ENCODE results near the gene INTS1.
"Not testable (repeated sequence)": the region's sequence is repeated elsewhere in the genome, so short reads cannot be mapped to it uniquely, and the experiment has no call there.

- not testable (repeated sequence) for TF ChIP-seq ZC3H11A (IDR thresholded peaks at IDR 0.05); PBX3 (IDR thresholded peaks at IDR 0.05); MAX (IDR thresholded peaks at IDR 0.05); KDM1A (IDR thresholded peaks at IDR 0.05; ENCODE audit: low read depth); POLR2A (IDR thresholded peaks at IDR 0.05; ENCODE audit: low read length); CTCF (IDR thresholded peaks at IDR 0.05); ELK1 (IDR thresholded peaks at IDR 0.05; ENCODE audit: low read depth, low read length); RAD21 (conservative IDR thresholded peaks at IDR 0.05 in 1 of 2, IDR thresholded peaks at IDR 0.05 in 1 of 2); ZSCAN20 (CRISPR knock-in tag; IDR thresholded peaks at IDR 0.05)
Measured at GRCh38 chr7:1515509-1515967, 11.3 kb upstream of the INTS1 start.

All from A549 (cell line).